GM12878 (cell line): Measurements from ENCODE around the gene MFAP4.

Source experiments
- BMI1 ChIP-seq: fragments of 450-650 bp; IDR thresholded peaks from 2 replicates; pipeline ENCODE4 v1.6.1; 2016; ENCODE audit warnings: mild to moderate bottlenecking, moderate library complexity, borderline replicate concordance
- CBFB ChIP-seq: IDR thresholded peaks from 2 replicates; pipeline ENCODE4 v1.6.1; 2016; ENCODE audit warnings: antibody characterized with exemption, low read depth
- CHD2 ChIP-seq: IDR thresholded peaks from 2 replicates; pipeline ENCODE4 v1.6.1; 2011; ENCODE audit warnings: low read depth, low read length, improper control_type of control experiment, borderline replicate concordance
- CHD4 ChIP-seq: fragments of 200-600 bp; sonication (generic); IDR thresholded peaks from 2 replicates; pipeline ENCODE4 v1.6.1; 2016; ENCODE audit warnings: mild to moderate bottlenecking
- CREB1 ChIP-seq: IDR thresholded peaks from 2 replicates; pipeline ENCODE4 v1.6.1; 2012; ENCODE audit warnings: low read depth, mild to moderate bottlenecking, inconsistent platforms
- CTCF ChIP-seq, 3 experiments: IDR thresholded peaks in 2 of 3; conservative IDR thresholded peaks in 1 of 3; 2 replicates each; pipeline ENCODE4 v1.5.1; 2011; ENCODE audit warnings: low read depth in 3 of 3, low read length in 3 of 3, mild to moderate bottlenecking in 3 of 3, control low read depth in 2 of 3, moderate library complexity in 2 of 3, inconsistent platforms in 1 of 3, mixed read lengths in 1 of 3; ENCODE audit not compliant: control insufficient read depth in 2 of 3, insufficient read depth in 1 of 3; ENCODE audit errors: extremely low read depth in 1 of 3
- GABPA ChIP-seq: IDR thresholded peaks from 2 replicates; pipeline ENCODE4 v1.6.1; 2014; ENCODE audit warnings: antibody characterized with exemption, low read depth, mild to moderate bottlenecking, inconsistent platforms
- HCFC1 ChIP-seq: fragments of 150-350 bp; IDR thresholded peaks from 2 replicates; pipeline ENCODE4 v1.6.1; 2014; ENCODE audit warnings: low read length
- MEF2A ChIP-seq: IDR thresholded peaks from 2 replicates; pipeline ENCODE4 v1.6.1; 2011; ENCODE audit warnings: low read depth, mild to moderate bottlenecking, low read length, moderate library complexity; ENCODE audit not compliant: insufficient read depth
- MYC ChIP-seq: IDR thresholded peaks from 2 replicates; pipeline ENCODE4 v1.6.1; 2011; ENCODE audit warnings: mild to moderate bottlenecking, low read length, moderate library complexity, inconsistent platforms; ENCODE audit not compliant: insufficient read depth, insufficient replicate concordance, insufficient read length, severe bottlenecking
- NR2C2 ChIP-seq: IDR thresholded peaks from 2 replicates; pipeline ENCODE4 v1.6.1; 2011; ENCODE audit warnings: borderline replicate concordance, low read depth; ENCODE audit not compliant: control insufficient read depth, insufficient read length
- PBX3 ChIP-seq: IDR thresholded peaks from 2 replicates; pipeline ENCODE4 v1.6.1; 2011; ENCODE audit warnings: mild to moderate bottlenecking, low read depth, low read length, moderate library complexity; ENCODE audit not compliant: insufficient replicate concordance
- RAD51 ChIP-seq: fragments of 450-650 bp; IDR thresholded peaks from 2 replicates; pipeline ENCODE4 v1.6.1; 2016; ENCODE audit warnings: moderate library complexity, mild to moderate bottlenecking, inconsistent platforms
- SIN3A ChIP-seq: IDR thresholded peaks from 2 replicates; pipeline ENCODE4 v1.6.1; 2012; ENCODE audit warnings: low read depth, low read length, improper control_type of control experiment

GRCh38 chr17:19421219-19421618 is 34.2 kb upstream of the MFAP4 start:
- TF ChIP-seq BMI1 (no peak), GABPA (no peak), CHD4 (no peak), CHD2 (no peak), NR2C2 (no peak), MEF2A (no peak), HCFC1 (no peak), PBX3 (no peak), MYC (no peak), CTCF (IDR thresholded peaks at IDR 0.05 in 2 of 3, conservative IDR thresholded peaks at IDR 0.05 in 1 of 3; ENCODE audit: control insufficient read depth in 2 of 3, extremely low read depth in 1 of 3, insufficient read depth in 1 of 3, low read depth in 3 of 3, low read length in 3 of 3) (no peak), CBFB (no peak), SIN3A (no peak), RAD51 (no peak), CREB1 (no peak)
